ENCODE data around the gene TMEM183A.

DNA sequence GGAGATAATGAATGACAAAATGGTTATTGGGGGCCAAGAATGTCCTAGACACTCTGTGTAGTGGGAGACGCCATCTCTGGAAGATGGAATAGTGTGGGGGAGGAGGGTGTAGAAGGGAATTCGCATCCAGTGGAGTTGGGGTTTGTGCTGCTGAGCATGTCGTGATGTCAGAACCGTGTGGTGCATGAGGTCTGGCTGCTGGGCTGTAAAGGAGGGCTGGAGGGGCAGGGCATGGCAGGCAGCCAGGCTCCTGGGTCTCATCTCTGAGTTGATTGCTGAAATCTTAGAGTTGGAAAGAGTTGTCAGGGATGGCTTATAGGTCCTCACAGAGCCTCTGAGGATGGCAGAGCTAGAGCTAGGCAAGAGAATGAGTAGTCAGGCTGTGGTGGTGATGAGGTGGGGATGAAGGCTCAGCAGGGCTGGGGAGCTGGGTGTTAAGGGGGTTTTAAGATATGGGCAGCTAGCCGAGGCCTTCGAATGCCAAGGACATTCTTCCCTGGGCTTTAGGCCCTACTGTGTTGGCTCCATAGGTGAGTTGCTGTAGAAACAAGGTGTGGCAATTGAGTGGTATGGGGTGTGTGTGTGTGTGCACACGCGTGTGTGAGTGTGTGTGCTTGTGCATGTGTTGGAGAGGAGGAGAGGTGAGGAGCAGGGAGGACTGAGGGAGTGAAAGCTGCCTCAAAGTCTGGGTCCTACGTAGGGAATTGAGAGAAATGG is 21.1 kb downstream of the TMEM183A start:
- TF ChIP-seq, protein P1, sequence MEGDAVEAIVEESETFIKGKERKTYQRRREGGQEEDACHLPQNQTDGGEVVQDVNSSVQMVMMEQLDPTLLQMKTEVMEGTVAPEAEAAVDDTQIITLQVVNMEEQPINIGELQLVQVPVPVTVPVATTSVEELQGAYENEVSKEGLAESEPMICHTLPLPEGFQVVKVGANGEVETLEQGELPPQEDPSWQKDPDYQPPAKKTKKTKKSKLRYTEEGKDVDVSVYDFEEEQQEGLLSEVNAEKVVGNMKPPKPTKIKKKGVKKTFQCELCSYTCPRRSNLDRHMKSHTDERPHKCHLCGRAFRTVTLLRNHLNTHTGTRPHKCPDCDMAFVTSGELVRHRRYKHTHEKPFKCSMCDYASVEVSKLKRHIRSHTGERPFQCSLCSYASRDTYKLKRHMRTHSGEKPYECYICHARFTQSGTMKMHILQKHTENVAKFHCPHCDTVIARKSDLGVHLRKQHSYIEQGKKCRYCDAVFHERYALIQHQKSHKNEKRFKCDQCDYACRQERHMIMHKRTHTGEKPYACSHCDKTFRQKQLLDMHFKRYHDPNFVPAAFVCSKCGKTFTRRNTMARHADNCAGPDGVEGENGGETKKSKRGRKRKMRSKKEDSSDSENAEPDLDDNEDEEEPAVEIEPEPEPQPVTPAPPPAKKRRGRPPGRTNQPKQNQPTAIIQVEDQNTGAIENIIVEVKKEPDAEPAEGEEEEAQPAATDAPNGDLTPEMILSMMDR (IDR thresholded peaks at IDR 0.05), result no peak
- no peak for TF ChIP-seq EP300 (IDR thresholded peaks at IDR 0.05)
- TF ChIP-seq POLR2A (IDR thresholded peaks at IDR 0.05), result no peak
- TF ChIP-seq POLR2AphosphoS5 (IDR thresholded peaks at IDR 0.05), result no peak
